Measurements from ENCODE around the gene AFF1.

DNA sequence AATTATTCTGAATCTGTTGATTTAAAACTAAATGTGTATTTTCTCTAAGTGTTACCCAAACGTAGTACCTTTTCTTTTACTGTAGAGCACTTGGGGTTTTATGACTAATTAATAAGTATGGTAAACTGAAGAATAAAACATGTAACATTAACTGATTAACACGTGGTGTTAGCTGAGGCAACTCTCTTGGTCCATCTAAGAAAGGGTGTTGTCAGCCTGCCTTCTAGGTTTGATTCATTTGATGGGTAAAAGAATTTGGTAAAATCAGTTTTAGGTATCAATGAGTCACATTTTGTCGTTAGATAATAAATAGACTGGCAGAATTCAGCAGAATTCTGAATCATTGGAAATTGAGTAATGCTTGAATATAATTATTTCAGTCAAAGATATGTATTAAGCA lies 99.7 kb downstream of the AFF1 start:
- TF ChIP-seq, protein P1, sequence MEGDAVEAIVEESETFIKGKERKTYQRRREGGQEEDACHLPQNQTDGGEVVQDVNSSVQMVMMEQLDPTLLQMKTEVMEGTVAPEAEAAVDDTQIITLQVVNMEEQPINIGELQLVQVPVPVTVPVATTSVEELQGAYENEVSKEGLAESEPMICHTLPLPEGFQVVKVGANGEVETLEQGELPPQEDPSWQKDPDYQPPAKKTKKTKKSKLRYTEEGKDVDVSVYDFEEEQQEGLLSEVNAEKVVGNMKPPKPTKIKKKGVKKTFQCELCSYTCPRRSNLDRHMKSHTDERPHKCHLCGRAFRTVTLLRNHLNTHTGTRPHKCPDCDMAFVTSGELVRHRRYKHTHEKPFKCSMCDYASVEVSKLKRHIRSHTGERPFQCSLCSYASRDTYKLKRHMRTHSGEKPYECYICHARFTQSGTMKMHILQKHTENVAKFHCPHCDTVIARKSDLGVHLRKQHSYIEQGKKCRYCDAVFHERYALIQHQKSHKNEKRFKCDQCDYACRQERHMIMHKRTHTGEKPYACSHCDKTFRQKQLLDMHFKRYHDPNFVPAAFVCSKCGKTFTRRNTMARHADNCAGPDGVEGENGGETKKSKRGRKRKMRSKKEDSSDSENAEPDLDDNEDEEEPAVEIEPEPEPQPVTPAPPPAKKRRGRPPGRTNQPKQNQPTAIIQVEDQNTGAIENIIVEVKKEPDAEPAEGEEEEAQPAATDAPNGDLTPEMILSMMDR (IDR thresholded peaks at IDR 0.05): no peak
- TF ChIP-seq POLR2A (IDR thresholded peaks at IDR 0.05): no peak
- TF ChIP-seq EP300 (IDR thresholded peaks at IDR 0.05): no peak
